Activated CD4-positive, CD25-positive, alpha-beta regulatory T cell treated with anti-CD3 and anti-CD28 coated beads, Interleukin-2, amount 50 U/mL, for 16 hours (primary cell): ENCODE results near the gene IL2RA.
"Not testable (repeated sequence)": the region's sequence is repeated elsewhere in the genome, so short reads cannot be mapped to it uniquely, and the experiment has no call there.

Source experiments
- DNase-seq: peaks from one replicate; pipeline ENCODE4 v3.0.0-alpha.2; 2020; ENCODE audit warnings: low read depth, low spot score

The IL2RA gene

DNA sequence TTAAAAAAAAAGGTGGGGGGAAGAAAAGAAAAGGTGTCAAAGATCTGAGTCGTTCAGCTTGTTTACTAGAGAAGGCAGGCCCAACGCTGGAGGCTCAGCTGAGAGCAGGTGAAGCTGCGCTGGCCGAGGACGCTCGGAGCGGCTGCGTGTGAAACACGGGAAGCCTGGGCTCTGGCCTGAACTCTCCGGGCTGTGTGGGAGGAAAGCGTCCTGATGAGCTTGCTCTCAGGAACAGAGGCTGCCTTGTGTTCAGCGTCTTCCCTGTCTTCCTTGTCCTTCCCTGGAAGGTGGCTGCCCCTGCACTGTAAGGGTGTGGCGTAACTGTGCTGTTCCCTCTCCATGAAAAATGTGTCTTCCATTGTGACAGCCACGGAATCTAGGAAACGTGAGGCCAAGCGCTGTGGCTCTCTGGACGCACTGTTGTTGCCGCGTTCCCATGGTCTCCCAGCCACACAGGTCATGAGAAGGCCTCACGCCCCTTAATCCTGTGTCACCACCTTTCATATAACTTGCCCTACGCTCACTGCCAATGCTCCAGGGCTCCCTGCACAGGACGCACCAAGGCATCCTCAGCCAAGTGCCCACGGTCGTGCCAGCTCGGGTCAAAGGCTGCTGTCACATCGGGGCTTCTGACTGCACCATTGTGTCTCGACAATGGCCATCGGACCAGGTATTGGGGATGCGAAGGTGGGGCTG, 100.6 kb downstream of the IL2RA start:
- no peak for DNase-seq

GRCh38 chr10:5960973-5961275, 101.2 kb downstream of the IL2RA start:
- not testable (repeated sequence) for DNase-seq
